ENCODE data around the gene PASK. TPM values are rescaled to one million over a fixed set of nuclear protein-coding genes. Genes with fewer than 3 reads are reported as not detected.

PASK gene
- total RNA-seq, 4 donors from 2014 or later, result 1.6 to 6.5 (median 4.4) TPM

DNA sequence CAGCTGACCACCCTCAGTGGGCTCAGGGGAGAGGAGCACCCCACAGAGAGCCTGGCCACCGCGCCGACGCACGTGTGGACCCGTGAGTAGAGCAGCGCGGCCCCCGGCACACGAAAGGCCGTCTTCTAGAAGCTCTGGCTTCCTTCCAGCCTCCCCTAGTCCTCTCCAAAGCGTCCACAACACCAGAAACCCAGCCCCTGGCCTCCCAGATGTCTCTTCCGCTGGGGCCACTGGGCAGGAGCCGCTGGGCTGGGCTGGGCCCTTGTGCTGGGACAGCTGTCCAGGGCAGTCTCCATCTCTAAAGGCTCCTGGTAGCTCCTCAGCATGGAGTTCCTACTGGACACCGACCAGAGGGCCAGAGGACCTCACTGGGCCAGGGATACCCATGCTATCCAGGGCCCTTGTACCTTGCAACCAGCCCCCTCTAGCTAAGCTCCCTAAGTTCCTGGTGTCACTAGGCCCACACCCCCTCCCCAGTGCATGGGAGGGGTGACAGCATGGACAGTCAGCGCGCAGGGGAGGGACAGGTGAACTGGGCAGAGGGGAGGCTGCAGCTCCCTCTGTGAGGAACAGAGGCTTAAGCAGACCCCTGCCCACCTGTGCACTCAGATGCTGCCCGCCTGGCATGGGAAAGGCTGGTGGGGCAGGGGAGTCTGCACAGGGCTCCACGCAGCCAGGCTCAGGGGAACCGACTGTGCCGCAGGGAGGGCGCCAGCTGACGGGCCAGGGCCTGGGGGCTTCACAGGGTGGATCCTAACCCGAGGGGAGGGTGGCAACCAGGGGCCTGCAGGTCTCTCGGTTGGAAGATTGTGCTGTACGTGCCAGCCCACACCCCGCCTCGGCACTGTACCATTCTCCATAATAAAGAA is 80.1 kb downstream of the PASK start:
- no CpG with 5 or more reads among the region's 28 CpGs for WGBS, 2 donors (ENCODE audit: low coverage in 1 of 2)
- Histone ChIP-seq H3K36me3 (peaks cover 0 to 85% of the 10 kb centered on the region in 2 donors), H3K4me1 (peaks cover 0 to 3% (median 0%) of the 10 kb centered on the region in 3 donors), H3K27ac (no peak overlapping the region), H3K4me3 (no peak overlapping the region), H3K9me3 (no peaks in the 10 kb centered on the region), H3K27me3 (peaks cover 48% of the 10 kb centered on the region)
- TF ChIP-seq POLR2A (IDR thresholded peaks at IDR 0.05), result no peak
- TF ChIP-seq EP300 (IDR thresholded peaks at IDR 0.05), result no peak
- no peak for TF ChIP-seq POLR2AphosphoS5 (IDR thresholded peaks at IDR 0.05)
- no peak for TF ChIP-seq CTCF (IDR thresholded peaks at IDR 0.05)
- no peak for ATAC-seq

DNA sequence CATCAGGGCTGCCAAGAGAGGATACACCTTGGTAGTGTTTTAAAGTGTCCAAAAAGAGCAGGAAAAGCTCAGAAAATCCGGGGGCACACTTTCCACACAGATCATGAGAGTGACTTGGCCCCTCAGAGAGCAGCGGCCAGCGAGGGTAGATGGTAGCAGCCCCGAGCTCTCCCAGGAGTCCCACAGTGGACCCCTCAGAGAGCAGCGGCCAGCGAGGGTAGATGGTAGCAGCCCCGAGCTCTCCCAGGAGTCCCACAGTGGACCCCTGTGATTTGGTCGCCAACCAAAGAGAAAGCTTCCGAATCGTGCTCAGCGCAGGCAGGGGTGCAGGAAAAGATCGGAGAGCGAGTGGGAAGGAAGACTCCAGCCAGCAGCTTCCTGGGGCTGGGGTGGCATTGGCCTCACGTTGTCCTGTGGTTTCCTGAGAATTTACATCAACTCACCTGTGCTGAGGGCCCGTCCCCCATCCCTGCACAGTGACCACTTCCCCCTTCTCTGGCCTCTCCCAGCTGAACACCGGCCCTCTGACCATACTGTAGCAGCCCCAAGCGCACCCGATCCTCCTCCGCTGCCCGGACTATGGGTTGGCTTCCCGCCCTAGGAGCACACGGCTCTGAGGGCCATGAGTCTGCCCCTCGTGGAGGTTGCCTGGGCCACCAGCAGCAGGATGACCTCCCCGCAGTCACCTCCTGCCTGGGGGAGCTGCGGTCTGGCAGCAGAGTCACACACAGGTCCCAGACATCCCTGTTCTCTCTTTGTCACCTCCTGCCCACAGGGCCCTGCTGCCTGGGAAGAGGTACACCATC is 80.9 kb downstream of the PASK start:
- Histone ChIP-seq H3K9me3 (no peaks in the 10 kb centered on the region), H3K4me1 (peaks cover 0 to 11% (median 0%) of the 10 kb centered on the region in 3 donors), H3K27ac (no peak overlapping the region), H3K36me3 (peaks cover 0 to 77% of the 10 kb centered on the region in 2 donors), H3K4me3 (no peak overlapping the region), H3K27me3 (peaks cover 56% of the 10 kb centered on the region)
- ATAC-seq, result no peak
- 82 to 89% methylated on average over 5 to 9 of the region's 25 CpGs for WGBS, 2 donors (ENCODE audit: low coverage in 1 of 2)
- no peak for TF ChIP-seq POLR2AphosphoS5 (IDR thresholded peaks at IDR 0.05)
- TF ChIP-seq POLR2A (IDR thresholded peaks at IDR 0.05), result no peak
- TF ChIP-seq EP300 (IDR thresholded peaks at IDR 0.05), result no peak
- TF ChIP-seq CTCF (IDR thresholded peaks at IDR 0.05), result no peak

DNA sequence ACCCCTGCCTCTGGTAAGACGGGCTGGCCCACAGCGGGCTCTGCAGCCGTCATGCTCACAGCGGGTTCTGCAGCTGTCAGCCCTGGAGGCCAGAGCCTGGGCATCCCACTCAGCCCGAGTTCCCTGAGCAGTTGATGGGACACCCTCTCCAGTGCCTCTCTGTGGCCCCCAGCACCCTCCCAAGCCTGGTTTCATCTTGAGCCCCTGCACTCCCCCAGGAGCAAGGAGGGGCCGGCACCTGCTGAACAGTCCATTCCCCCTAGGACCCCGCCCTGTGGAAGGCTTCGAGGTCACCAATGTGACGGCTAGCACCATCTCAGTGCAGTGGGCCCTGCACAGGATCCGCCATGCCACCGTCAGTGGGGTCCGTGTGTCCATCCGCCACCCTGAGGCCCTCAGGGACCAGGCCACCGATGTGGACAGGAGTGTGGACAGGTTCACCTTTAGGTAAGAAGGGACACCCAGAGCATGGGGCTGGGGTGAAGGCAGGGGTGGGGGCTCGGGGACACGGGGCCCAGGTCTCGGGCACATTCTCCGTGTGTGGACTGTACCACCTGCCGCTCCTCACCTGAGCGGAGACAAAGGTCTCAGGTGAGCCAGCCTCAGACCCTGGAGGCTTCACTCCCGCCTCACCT is 81.7 kb downstream of the PASK start:
- H3K36me3 ChIP-seq, result peaks cover 0 to 70% of the 10 kb centered on the region in 2 donors
- no peak overlapping the region for H3K4me3 ChIP-seq
- ATAC-seq, result no peak
- TF ChIP-seq EP300 (IDR thresholded peaks at IDR 0.05) (no peak), POLR2A (IDR thresholded peaks at IDR 0.05) (no peak), POLR2AphosphoS5 (IDR thresholded peaks at IDR 0.05) (no peak), CTCF (IDR thresholded peaks at IDR 0.05) (no peak)
- H3K9me3 ChIP-seq, result no peaks in the 10 kb centered on the region
- peaks cover 63% of the 10 kb centered on the region for H3K27me3 ChIP-seq
- H3K4me1 ChIP-seq, result peaks cover 0 to 11% (median 0%) of the 10 kb centered on the region in 3 donors
- WGBS, 2 donors (ENCODE audit: low coverage in 1 of 2), result 67 to 75% methylated on average over 1 to 4 of the region's 21 CpGs
- H3K27ac ChIP-seq, result no peak overlapping the region

- no peak for ATAC-seq
- Histone ChIP-seq H3K36me3 (peaks cover 0 to 64% of the 10 kb centered on the region in 2 donors), H3K9me3 (no peaks in the 10 kb centered on the region), H3K4me1 (peaks cover 0 to 11% (median 0%) of the 10 kb centered on the region in 3 donors), H3K27ac (no peak overlapping the region), H3K27me3 (peaks cover 65% of the 10 kb centered on the region), H3K4me3 (no peak overlapping the region)
- WGBS, 2 donors (ENCODE audit: low coverage in 1 of 2), result no CpG with 5 or more reads among the region's 15 CpGs
- TF ChIP-seq POLR2AphosphoS5 (IDR thresholded peaks at IDR 0.05) (no peak), POLR2A (IDR thresholded peaks at IDR 0.05) (no peak), EP300 (IDR thresholded peaks at IDR 0.05) (no peak), CTCF (IDR thresholded peaks at IDR 0.05) (no peak)
These were observed 82.4 kb downstream of the PASK start for GRCh38 chr2:241066893-241067341.

Measured in gastroesophageal sphincter (tissue), 4 donors.